Ascending aorta (tissue), 2 donors: Measurements from ENCODE around the gene CTBP1. TPM values are rescaled to one million over a fixed set of nuclear protein-coding genes. Genes with fewer than 3 reads are reported as not detected.

Source experiments
- DNase-seq, 2 donors: peaks; one replicate each; pipeline ENCODE4 v3.0.0-alpha.2; 2019; ENCODE audit warnings: low spot score in 2 of 2
- H3K27ac ChIP-seq, 2 donors: fragments of 200-600 bp; sonication (generic); one replicate each; pipeline ENCODE4 v1.5.1; 2016 to 2017; ENCODE audit warnings: mild to moderate bottlenecking in 1 of 2
- H3K27me3 ChIP-seq: fragments of 200-600 bp; sonication (generic); one replicate; pipeline ENCODE4 v1.5.1; 2017
- H3K36me3 ChIP-seq, 2 donors: fragments of 200-600 bp; sonication (generic); one replicate each; pipeline ENCODE4 v1.5.1; 2016
- H3K4me1 ChIP-seq, 2 donors: fragments of 200-600 bp; sonication (generic); one replicate each; pipeline ENCODE4 v1.5.1; 2016 to 2017; ENCODE audit warnings: mild to moderate bottlenecking in 1 of 2
- H3K4me3 ChIP-seq, 2 donors: fragments of 200-600 bp; sonication (generic); one replicate each; pipeline ENCODE4 v1.5.1; 2016 to 2017; ENCODE audit warnings: mild to moderate bottlenecking in 1 of 2
- H3K9me3 ChIP-seq, 2 donors: fragments of 200-600 bp; sonication (generic); one replicate each; pipeline ENCODE4 v1.5.1; 2016
- CTCF ChIP-seq, 3 experiments: fragments of 200-600 bp in 2 of 3; fragments of 450-650 bp in 1 of 3; sonication (generic) in 2 of 3; IDR thresholded peaks; one replicate each; pipeline ENCODE4 v1.5.1; 2016 to 2019; ENCODE audit warnings: antibody characterized with exemption in 3 of 3, mild to moderate bottlenecking in 1 of 3, moderate library complexity in 1 of 3
- intact Hi-C: fragments of 100-400 bp; cut with DNase I; formaldehyde crosslinking; loops from one replicate; pipeline ENCODE4 v1.15.1; 2023
- total RNA-seq: library from RNA; depleted of rRNA; stranded (reverse); fragments of >200 nt; gene quantifications from one replicate; pipeline ENCODE4 v1.1.0, GENCODE V29; 2016

Gene CTBP1
- total RNA-seq, 1 donor from 2014 or later = 273 TPM

- Histone ChIP-seq H3K4me1 (no peaks in the 10 kb centered on the region), H3K27me3 (no peaks in the 10 kb centered on the region), H3K9me3 (no peaks in the 10 kb centered on the region), H3K36me3 (peaks cover 65 to 90% of the 10 kb centered on the region in 2 donors), H3K27ac (no peak overlapping the region), H3K4me3 (no peak overlapping the region)
- intact Hi-C loops = no loop called here
- no peak for TF ChIP-seq CTCF (IDR thresholded peaks at IDR 0.05)
- DNase-seq = peak in 1 of 2 donors; percentile 6
Observed at GRCh38 chr4:1236103-1236641, 12.8 kb downstream of the CTBP1 start.

GRCh38 chr4:1235381-1236102 lies 13.4 kb downstream of the CTBP1 start:
- peaks cover 65 to 90% of the 10 kb centered on the region in 2 donors for H3K36me3 ChIP-seq
- H3K27ac ChIP-seq = no peak overlapping the region
- H3K9me3 ChIP-seq = no peaks in the 10 kb centered on the region
- TF ChIP-seq CTCF (IDR thresholded peaks at IDR 0.05) = no peak
- DNase-seq = no peak
- no peaks in the 10 kb centered on the region for H3K27me3 ChIP-seq
- H3K4me1 ChIP-seq = no peaks in the 10 kb centered on the region
- no peak overlapping the region for H3K4me3 ChIP-seq
- intact Hi-C loops = no loop called here

- no peaks in the 10 kb centered on the region for H3K27me3 ChIP-seq
- no peak for TF ChIP-seq CTCF (IDR thresholded peaks at IDR 0.05)
- H3K9me3 ChIP-seq = no peaks in the 10 kb centered on the region
- H3K4me1 ChIP-seq = no peaks in the 10 kb centered on the region
- H3K4me3 ChIP-seq = no peak overlapping the region
- no peak for DNase-seq
- peaks cover 68 to 94% of the 10 kb centered on the region in 2 donors for H3K36me3 ChIP-seq
- no peak overlapping the region for H3K27ac ChIP-seq
- intact Hi-C loops = no loop called here
Observed at GRCh38 chr4:1234811-1235292, 14.1 kb downstream of the CTBP1 start.

- H3K27ac ChIP-seq = peak overlapping the region in 1 of 2 donors; percentile 25
- no peak overlapping the region for H3K4me3 ChIP-seq
- intact Hi-C loops = no loop called here
- H3K27me3 ChIP-seq = no peaks in the 10 kb centered on the region
- no peaks in the 10 kb centered on the region for H3K4me1 ChIP-seq
- TF ChIP-seq CTCF (IDR thresholded peaks at IDR 0.05) = no peak
- DNase-seq = no peak
- H3K36me3 ChIP-seq = peaks cover 68 to 94% of the 10 kb centered on the region in 2 donors
- no peaks in the 10 kb centered on the region for H3K9me3 ChIP-seq
Observed at GRCh38 chr4:1234309-1234695, 14.6 kb downstream of the CTBP1 start.

GRCh38 chr4:1233641-1234308 lies 15.2 kb downstream of the CTBP1 start:
- DNase-seq = no peak
- Histone ChIP-seq H3K36me3 (peaks cover 68 to 94% of the 10 kb centered on the region in 2 donors), H3K9me3 (no peaks in the 10 kb centered on the region), H3K27me3 (no peaks in the 10 kb centered on the region), H3K27ac (peak overlapping the region in 1 of 2 donors; percentile 25), H3K4me3 (no peak overlapping the region), H3K4me1 (no peaks in the 10 kb centered on the region)
- intact Hi-C loops = no loop called here
- peak in 1 of 3 experiments; percentile 4 for TF ChIP-seq CTCF (IDR thresholded peaks at IDR 0.05)
